Measurements from ENCODE around the gene AP2B1. TPM values are rescaled to one million over a fixed set of nuclear protein-coding genes. Genes with fewer than 3 reads are reported as not detected.

AP2B1 gene
- total RNA-seq, 2 experiments from 2014 or later, result 28.9 to 76.0 TPM

DNA sequence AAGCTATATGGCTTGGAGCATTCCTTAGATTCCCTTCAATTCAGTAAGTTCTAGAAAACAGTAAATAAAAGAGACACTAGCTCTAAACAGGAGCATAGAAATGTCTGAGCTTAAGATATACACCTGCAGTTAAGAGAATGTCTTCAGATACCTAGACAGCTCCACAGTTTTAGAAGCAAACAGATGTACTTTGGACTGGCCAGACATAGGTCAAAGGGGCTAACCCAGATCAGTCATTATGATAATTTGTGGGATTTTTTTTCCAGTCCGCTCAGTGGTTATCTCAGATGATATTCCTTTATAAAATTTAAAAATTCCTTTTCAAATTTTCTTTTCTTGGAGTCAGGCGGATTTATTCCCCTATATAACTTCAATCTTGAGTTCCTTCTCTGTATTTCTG lies 78.5 kb downstream of the AP2B1 start:
- H4K20me1 ChIP-seq (ENCODE audit: insufficient read depth, low read length), result no peaks in the 10 kb centered on the region
- no peaks in the 10 kb centered on the region for H3K79me2 ChIP-seq (ENCODE audit: insufficient read depth, low read depth, low read length)
- peaks cover 27% of the 10 kb centered on the region for H3K36me3 ChIP-seq (ENCODE audit: insufficient read depth, low read length)
- no peaks in the 10 kb centered on the region for H3K4me1 ChIP-seq (ENCODE audit: insufficient read depth, low read length, poor library complexity, severe bottlenecking)
- no peak overlapping the region for H2AFZ ChIP-seq (ENCODE audit: low read length)
- no peak overlapping the region for H3K27ac ChIP-seq (ENCODE audit: low read depth, low read length, poor library complexity, severe bottlenecking)
- TF ChIP-seq EZH2phosphoT487 (IDR thresholded peaks at IDR 0.05; ENCODE audit: borderline replicate concordance, low read depth, low read length) (no peak), CTCF (conservative IDR thresholded peaks at IDR 0.05; ENCODE audit: low read length) (no peak)
- CTCF ChIA-PET (ENCODE audit: unreplicated experiment), result no interaction called here
- intact Hi-C loops (cut with micrococcal nuclease; ENCODE audit: unreplicated experiment), result no loop called here
- POLR2A ChIA-PET, result interaction anchor here (0.6 to 1.9 kb wide), 4 partner anchors 22 to 1550 kb away, joined by 3 to 6 read pairs (median 3); no protein-coding TSS in a partner anchor
- DNase-seq (ENCODE audit: low spot score), result no peak
- H3K9me3 ChIP-seq (ENCODE audit: low read length), result no peaks in the 10 kb centered on the region
- no TSS peak for BruUV-seq (replicated peaks)
- H3K4me3 ChIP-seq (ENCODE audit: low read depth, low read length, poor library complexity, severe bottlenecking), result no peak overlapping the region
- H3K9me2 ChIP-seq (ENCODE audit: insufficient read depth, low read length), result no peaks in the 10 kb centered on the region
- H3K4me2 ChIP-seq (ENCODE audit: low read length), result no peak overlapping the region

- no peaks in the 10 kb centered on the region for H3K79me2 ChIP-seq (ENCODE audit: insufficient read depth, low read depth, low read length)
- H3K9me2 ChIP-seq (ENCODE audit: insufficient read depth, low read length), result no peaks in the 10 kb centered on the region
- intact Hi-C loops (cut with micrococcal nuclease; ENCODE audit: unreplicated experiment), result no loop called here
- POLR2A ChIA-PET, result interaction anchor here (0.6 to 1.9 kb wide), 2 partner anchors 44 to 154 kb away, joined by 3 to 6 read pairs; no protein-coding TSS in a partner anchor
- no peaks in the 10 kb centered on the region for H4K20me1 ChIP-seq (ENCODE audit: insufficient read depth, low read length)
- CTCF ChIA-PET (ENCODE audit: unreplicated experiment), result no interaction called here
- no peak for TF ChIP-seq CTCF (conservative IDR thresholded peaks at IDR 0.05; ENCODE audit: low read length)
- no peak for TF ChIP-seq EZH2phosphoT487 (IDR thresholded peaks at IDR 0.05; ENCODE audit: borderline replicate concordance, low read depth, low read length)
- H3K4me3 ChIP-seq (ENCODE audit: low read depth, low read length, poor library complexity, severe bottlenecking), result no peak overlapping the region
- H3K27ac ChIP-seq (ENCODE audit: low read depth, low read length, poor library complexity, severe bottlenecking), result no peak overlapping the region
- H3K4me1 ChIP-seq (ENCODE audit: insufficient read depth, low read length, poor library complexity, severe bottlenecking), result no peaks in the 10 kb centered on the region
- DNase-seq (ENCODE audit: low spot score), result no peak
- H3K9me3 ChIP-seq (ENCODE audit: low read length), result no peaks in the 10 kb centered on the region
- no peak overlapping the region for H2AFZ ChIP-seq (ENCODE audit: low read length)
- BruUV-seq (replicated peaks), result no TSS peak
- H3K4me2 ChIP-seq (ENCODE audit: low read length), result no peak overlapping the region
- peaks cover 29% of the 10 kb centered on the region for H3K36me3 ChIP-seq (ENCODE audit: insufficient read depth, low read length)
Observed at GRCh38 chr17:35666070-35666469, 78.9 kb downstream of the AP2B1 start.

DNA sequence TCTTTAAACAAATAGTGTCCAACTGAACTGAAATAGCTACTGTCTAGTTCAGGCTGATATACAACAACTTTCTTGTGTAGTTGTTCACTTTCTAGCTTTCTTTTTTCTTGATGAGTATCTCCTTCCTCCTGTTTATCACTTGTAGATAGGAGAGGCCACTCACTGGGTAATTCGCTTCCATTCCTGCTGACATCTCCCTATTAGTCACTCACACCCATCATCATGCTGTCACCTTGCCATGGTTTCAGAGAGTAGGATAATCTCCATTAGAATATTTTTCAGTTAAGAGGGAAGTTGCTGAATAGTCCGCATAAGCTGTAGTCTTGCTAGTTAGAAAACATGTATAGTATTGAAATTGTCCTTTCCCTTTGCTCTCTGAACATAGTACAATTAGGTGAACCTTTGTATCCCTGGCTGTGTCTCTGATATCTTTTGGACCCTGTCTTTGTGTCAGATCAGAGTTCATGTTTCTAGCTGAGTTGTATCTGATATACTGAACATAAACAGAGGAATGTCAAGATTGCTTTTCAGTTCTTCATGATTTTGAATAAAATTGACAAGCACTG lies 79.9 kb downstream of the AP2B1 start:
- Histone ChIP-seq H3K9me2 (ENCODE audit: insufficient read depth, low read length) (no peaks in the 10 kb centered on the region), H4K20me1 (ENCODE audit: insufficient read depth, low read length) (no peaks in the 10 kb centered on the region), H3K27ac (ENCODE audit: low read depth, low read length, poor library complexity, severe bottlenecking) (no peak overlapping the region), H3K4me1 (ENCODE audit: insufficient read depth, low read length, poor library complexity, severe bottlenecking) (no peaks in the 10 kb centered on the region), H2AFZ (ENCODE audit: low read length) (no peak overlapping the region), H3K79me2 (ENCODE audit: insufficient read depth, low read depth, low read length) (no peaks in the 10 kb centered on the region), H3K4me3 (ENCODE audit: low read depth, low read length, poor library complexity, severe bottlenecking) (no peak overlapping the region), H3K4me2 (ENCODE audit: low read length) (no peak overlapping the region), H3K36me3 (ENCODE audit: insufficient read depth, low read length) (peaks cover 35% of the 10 kb centered on the region), H3K9me3 (ENCODE audit: low read length) (no peaks in the 10 kb centered on the region)
- ChIA-PET POLR2A (no interaction called here), CTCF (ENCODE audit: unreplicated experiment) (interaction anchor here (0.6 kb wide), 1 partner anchor 1229 kb away, joined by 3 read pairs; no protein-coding TSS in a partner anchor)
- intact Hi-C loops (cut with micrococcal nuclease; ENCODE audit: unreplicated experiment), result no loop called here
- TF ChIP-seq EZH2phosphoT487 (IDR thresholded peaks at IDR 0.05; ENCODE audit: borderline replicate concordance, low read depth, low read length) (no peak), CTCF (conservative IDR thresholded peaks at IDR 0.05; ENCODE audit: low read length) (no peak)
- no TSS peak for BruUV-seq (replicated peaks)
- no peak for DNase-seq (ENCODE audit: low spot score)
